ENCODE measurements around the gene CD300LD. TPM values are rescaled to one million over a fixed set of nuclear protein-coding genes. Genes with fewer than 3 reads are reported as not detected.

The CD300LD gene
- total and polyA plus RNA-seq, 2 of the 8 experiments (the other 6 are each of a cell fraction or from before 2014, with no cell fraction given) = not detected

DNA sequence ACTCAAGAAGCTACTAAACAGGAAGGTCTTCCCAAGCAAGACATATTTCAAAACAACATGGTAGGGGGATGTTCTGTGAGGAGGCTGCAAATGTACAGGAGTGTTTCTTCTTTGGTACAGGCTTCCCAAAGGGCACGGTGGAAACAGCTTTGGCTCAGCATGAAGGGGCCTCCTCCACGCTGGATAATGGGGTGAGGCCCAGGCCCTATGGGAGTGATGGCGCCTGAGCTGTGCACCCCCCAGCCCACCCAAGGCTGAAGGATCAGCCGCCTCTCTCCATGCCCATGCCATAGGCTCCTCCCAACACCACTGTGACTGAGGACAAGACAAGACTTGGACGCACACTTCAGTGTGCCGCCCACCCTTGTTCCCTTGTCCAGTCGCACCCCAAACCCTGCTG is 24.6 kb upstream of the CD300LD start:
- no peak overlapping the region for H2BK5ac ChIP-seq (ENCODE audit: low read depth, low read length)
- peaks cover 0 to 7% (median 3%) of the 10 kb centered on the region in 4 experiments; a peak in 3 of 7 replicates for H3K27me3 ChIP-seq (replicated peaks in 1 of 4; ENCODE audit: control insufficient read depth in 3 of 4, extremely low read depth in 1 of 4, insufficient read depth in 3 of 4, low read length in 3 of 4)
- no peak overlapping the region for H3K18ac ChIP-seq (ENCODE audit: extremely low read depth, low read length)
- no peak overlapping the region for H2BK15ac ChIP-seq (ENCODE audit: low read length)
- H2BK20ac ChIP-seq (ENCODE audit: low read length) = no peak overlapping the region
- no peak overlapping the region for H2AK5ac ChIP-seq (ENCODE audit: low read depth, low read length)
- WGBS, 2 experiments (ENCODE audit: extremely low coverage in 1 of 2, insufficient coverage in 1 of 2, insufficient read length in 1 of 2, insufficient replicate concordance in 2 of 2, low coverage in 1 of 2, low lambda C conversion rate in 2 of 2, missing lambda C conversion rate in 1 of 2) = 84% methylated on average over 7 of the region's 7 CpGs; no CpG with 5 or more reads in 1 of the 2 experiments
- POLR2A ChIA-PET (ENCODE audit: partially characterized antibody) = interaction anchor here (1.4 kb wide), 1 partner anchor 10 kb away, joined by 3 read pairs; no protein-coding TSS in a partner anchor
- CTCF ChIA-PET (ENCODE audit: partially characterized antibody) = interaction anchor here (0.8 to 1.1 kb wide), 3 partner anchors 9 to 33 kb away, joined by 3 read pairs; no protein-coding TSS in a partner anchor
- no peak overlapping the region for H3K14ac ChIP-seq (ENCODE audit: insufficient read length)
- H3K9me3 ChIP-seq (ENCODE audit: insufficient read depth in 2 of 2, low read depth in 1 of 2, low read length in 1 of 2) = no peaks in the 10 kb centered on the region; a peak in 1 of 4 replicates
- no peaks in the 10 kb centered on the region for H3K4me1 ChIP-seq (replicated peaks in 1 of 4; ENCODE audit: control insufficient read depth in 3 of 4, insufficient read depth in 4 of 4, low read length in 3 of 4)
- FAIRE-seq (no peak), DNase-seq (ENCODE audit: low read depth in 1 of 2, low spot score in 2 of 2) (no peak)
- H3K79me2 ChIP-seq (ENCODE audit: control insufficient read depth in 1 of 2, insufficient read depth in 2 of 2, low read length in 2 of 2) = no peaks in the 10 kb centered on the region
- H3K27ac ChIP-seq (ENCODE audit: low read depth, low read length) = no peak overlapping the region
- no peak overlapping the region for H3K4ac ChIP-seq (replicated peaks; ENCODE audit: insufficient read length, low read depth, low read length)
- H4K5ac ChIP-seq (ENCODE audit: insufficient read length, low read depth, low read length) = no peak overlapping the region
- H3K9ac ChIP-seq (replicated peaks in 1 of 4; ENCODE audit: extremely low read depth in 1 of 4, low read depth in 3 of 4, low read length in 3 of 4) = no peak overlapping the region
- H4K8ac ChIP-seq (ENCODE audit: extremely low read depth, insufficient read depth, low read length) = no peak overlapping the region
- no peak overlapping the region for H2AFZ ChIP-seq (ENCODE audit: low read length)
- no peaks in the 10 kb centered on the region for H3K79me1 ChIP-seq (ENCODE audit: low read depth, low read length)
- H4K20me1 ChIP-seq (replicated peaks in 1 of 2; ENCODE audit: control insufficient read depth in 1 of 2, insufficient read depth in 2 of 2, low read length in 2 of 2) = no peaks in the 10 kb centered on the region
- no peak overlapping the region for H3K4me3 ChIP-seq (ENCODE audit: extremely low read depth in 1 of 4, insufficient read depth in 2 of 4, low read depth in 3 of 4, low read length in 4 of 4)
- H3K23me2 ChIP-seq (ENCODE audit: low read depth, low read length) = no peaks in the 10 kb centered on the region
- no peak overlapping the region for H2BK120ac ChIP-seq (replicated peaks; ENCODE audit: low read depth, low read length)
- H3K4me2 ChIP-seq (ENCODE audit: insufficient read depth in 1 of 2, low read depth in 2 of 2, low read length in 2 of 2) = no peak overlapping the region
- no peak overlapping the region for H3K56ac ChIP-seq (replicated peaks; ENCODE audit: insufficient read length, low read depth, low read length)
- H3K36me3 ChIP-seq (ENCODE audit: control insufficient read depth in 2 of 4, insufficient read depth in 4 of 4, low read length in 3 of 4) = no peaks in the 10 kb centered on the region
- no peak overlapping the region for H4K91ac ChIP-seq (replicated peaks; ENCODE audit: insufficient read length, low read length)
- H2BK12ac ChIP-seq (ENCODE audit: low read depth, low read length) = no peak overlapping the region
- no peak overlapping the region for H3K23ac ChIP-seq (ENCODE audit: insufficient read length)
- no peak for TF ChIP-seq CREB1 (IDR thresholded peaks at IDR 0.05)
- no peak for TF ChIP-seq BACH1 (IDR thresholded peaks at IDR 0.05; ENCODE audit: low read length)
- no peak for TF ChIP-seq SIRT6 (IDR thresholded peaks at IDR 0.05; ENCODE audit: low read length)
- no peak for TF ChIP-seq KDM4A (IDR thresholded peaks at IDR 0.05; ENCODE audit: low read depth, low read length, severe bottlenecking)
- no peak for TF ChIP-seq RBBP5 (IDR thresholded peaks at IDR 0.05; ENCODE audit: borderline replicate concordance, low read depth, low read length)
- no peak for TF ChIP-seq RNF2 (IDR thresholded peaks at IDR 0.05; ENCODE audit: borderline replicate concordance, low read depth, low read length, missing control alignments, poor library complexity, severe bottlenecking)

Measured in H1 (cell line).